Hepatocyte (in vitro differentiated cells): Measurements from ENCODE around the gene DAAM1.

Experiments
- CTCF ChIP-seq: fragments of 200-600 bp; sonication (generic); IDR thresholded peaks from 2 replicates; pipeline ENCODE4 v1.5.1; 2016; ENCODE audit warnings: antibody characterized with exemption, mild to moderate bottlenecking; ENCODE audit not compliant: poor library complexity
- EZH2 ChIP-seq: fragments of 200-600 bp; sonication (generic); IDR thresholded peaks from 2 replicates; pipeline ENCODE4 v1.6.1; 2016; ENCODE audit warnings: antibody characterized with exemption, mild to moderate bottlenecking, borderline replicate concordance

DNA sequence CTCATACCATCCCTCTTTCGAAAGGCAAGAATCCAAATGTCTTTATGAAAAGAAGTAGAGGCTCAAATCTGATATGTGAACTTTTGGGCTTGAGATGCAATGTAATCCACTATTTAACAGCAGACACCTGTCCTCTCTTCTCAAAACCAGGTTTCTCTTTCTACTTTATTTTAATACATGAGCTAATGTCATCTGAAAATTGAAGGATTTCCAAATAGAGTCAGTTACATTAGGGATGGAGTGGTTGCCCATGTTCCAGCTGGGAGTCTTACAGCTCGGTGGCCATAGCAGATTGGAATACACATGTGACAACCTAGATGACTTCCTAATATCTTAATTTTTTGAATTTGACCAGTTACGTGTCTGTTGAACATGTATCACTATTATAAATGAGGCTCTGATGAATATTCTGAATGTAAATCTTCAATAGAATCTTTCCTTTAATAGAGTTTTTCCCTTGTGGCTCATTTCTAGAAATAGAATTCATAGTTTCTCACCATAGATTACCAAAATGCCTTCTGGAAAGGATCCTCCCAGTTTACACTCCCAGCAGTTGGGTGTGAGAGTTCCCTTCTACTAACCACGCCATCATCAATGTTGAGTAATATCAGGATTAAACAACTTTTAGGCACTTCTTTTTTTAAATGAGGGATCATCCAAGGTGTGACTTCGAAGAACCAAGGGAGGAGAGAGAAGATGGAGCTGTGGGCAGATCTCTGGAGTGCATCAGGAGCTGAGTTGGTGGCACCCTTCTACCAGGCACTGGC, 227.6 kb downstream of the DAAM1 start:
- TF ChIP-seq EZH2, result no peak
- TF ChIP-seq CTCF, result no peak
